T-helper 1 cell (primary cell): Measurements from ENCODE around the gene OR2T10.
A peak's percentile ranks its signal among the peaks of the same experiment; 100 is the strongest.
"Not testable (repeated sequence)": the region's sequence is repeated elsewhere in the genome, so short reads cannot be mapped to it uniquely, and the experiment has no call there.

Experiments
- DNase-seq, 5 donors: peaks; one replicate each; pipeline ENCODE4 v3.0.0-alpha.2; 2012 to 2020

OR2T10 gene

GRCh38 chr1:248592655-248593054 is 4.8 kb downstream of the OR2T10 start:
- DNase-seq: no peak

- no peak for DNase-seq
Measured at GRCh38 chr1:248590055-248590454, 7.4 kb downstream of the OR2T10 start.

GRCh38 chr1:248589334-248589733 is 8.2 kb downstream of the OR2T10 start:
- DNase-seq: no peak

- peak in 1 of 5 donors; percentile 13 for DNase-seq
Measured at GRCh38 chr1:248585266-248585665, 12.2 kb downstream of the OR2T10 start.

- no peak for DNase-seq
Measured at GRCh38 chr1:248576260-248576980, 21.1 kb downstream of the OR2T10 start.

- DNase-seq: not testable (repeated sequence)
Measured at GRCh38 chr1:248574657-248575056, 22.8 kb downstream of the OR2T10 start, which contains the start of gene OR2T34. Gene OR2T34 (minus strand): TSS chr1:248574757. CDS start chr1:248574757, 0 bp downstream.

- DNase-seq: not testable (repeated sequence)
Measured at GRCh38 chr1:248573856-248574255, 23.6 kb downstream of the OR2T10 start.

- DNase-seq: not testable (repeated sequence)
Measured at GRCh38 chr1:248572049-248572448, 25.5 kb downstream of the OR2T10 start.

GRCh38 chr1:248570811-248571210 is 26.7 kb downstream of the OR2T10 start:
- DNase-seq: not testable (repeated sequence)

- DNase-seq: not testable (repeated sequence)
Measured at GRCh38 chr1:248569049-248569448, 28.5 kb downstream of the OR2T10 start.

GRCh38 chr1:248565530-248566373 is 31.7 kb downstream of the OR2T10 start:
- peak in 1 of 5 donors; percentile 65 for DNase-seq

GRCh38 chr1:248562672-248563071 is 34.8 kb downstream of the OR2T10 start, which contains the start of gene OR2T29:
Gene OR2T29 (minus strand): TSS chr1:248562772. CDS start chr1:248559491, 3,281 bp downstream.
- DNase-seq: not testable (repeated sequence)

- not testable (repeated sequence) for DNase-seq
Measured at GRCh38 chr1:248551027-248551426, 46.5 kb downstream of the OR2T10 start.

- DNase-seq: not testable (repeated sequence)
Measured at GRCh38 chr1:248547383-248547782, 50.1 kb downstream of the OR2T10 start.
